Testis (tissue), 2 donors: ENCODE data around the gene ATP12A.

Experiments
- POLR2A ChIP-seq: fragments of 450-650 bp; IDR thresholded peaks from one replicate; pipeline ENCODE4 v1.6.1; 2017; ENCODE audit warnings: antibody characterized with exemption, mild to moderate bottlenecking, moderate library complexity
- TF ChIP-seq, protein P1 (sequence below), 3 experiments: fragments of 450-650 bp in 2 of 3; fragments of 200-600 bp in 1 of 3; sonication (generic) in 1 of 3; IDR thresholded peaks; one replicate each; pipeline ENCODE4 v1.5.1; 2016 to 2019; ENCODE audit warnings: antibody characterized with exemption in 3 of 3, mild to moderate bottlenecking in 2 of 3, moderate library complexity in 1 of 3

- TF ChIP-seq, protein P1, sequence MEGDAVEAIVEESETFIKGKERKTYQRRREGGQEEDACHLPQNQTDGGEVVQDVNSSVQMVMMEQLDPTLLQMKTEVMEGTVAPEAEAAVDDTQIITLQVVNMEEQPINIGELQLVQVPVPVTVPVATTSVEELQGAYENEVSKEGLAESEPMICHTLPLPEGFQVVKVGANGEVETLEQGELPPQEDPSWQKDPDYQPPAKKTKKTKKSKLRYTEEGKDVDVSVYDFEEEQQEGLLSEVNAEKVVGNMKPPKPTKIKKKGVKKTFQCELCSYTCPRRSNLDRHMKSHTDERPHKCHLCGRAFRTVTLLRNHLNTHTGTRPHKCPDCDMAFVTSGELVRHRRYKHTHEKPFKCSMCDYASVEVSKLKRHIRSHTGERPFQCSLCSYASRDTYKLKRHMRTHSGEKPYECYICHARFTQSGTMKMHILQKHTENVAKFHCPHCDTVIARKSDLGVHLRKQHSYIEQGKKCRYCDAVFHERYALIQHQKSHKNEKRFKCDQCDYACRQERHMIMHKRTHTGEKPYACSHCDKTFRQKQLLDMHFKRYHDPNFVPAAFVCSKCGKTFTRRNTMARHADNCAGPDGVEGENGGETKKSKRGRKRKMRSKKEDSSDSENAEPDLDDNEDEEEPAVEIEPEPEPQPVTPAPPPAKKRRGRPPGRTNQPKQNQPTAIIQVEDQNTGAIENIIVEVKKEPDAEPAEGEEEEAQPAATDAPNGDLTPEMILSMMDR (IDR thresholded peaks at IDR 0.05): no peak
- no peak for TF ChIP-seq POLR2A
Observed at GRCh38 chr13:24681930-24682329, 1.7 kb downstream of the ATP12A start.
